Neural cell (in vitro differentiated cells): Measurements from ENCODE around the gene MRGPRD. TPM values are rescaled to one million over a fixed set of nuclear protein-coding genes. Genes with fewer than 3 reads are reported as not detected.
"Not testable (repeated sequence)": the region's sequence is repeated elsewhere in the genome, so short reads cannot be mapped to it uniquely, and the experiment has no call there.

Experiments used
- H2AFZ ChIP-seq: fragments of 200-600, 300-800 bp; sonication (generic), shearing (Covaris generic); 2 replicates; pipeline ENCODE4 v1.6.0; 2014; ENCODE audit warnings: low read depth, mild to moderate bottlenecking, antibody characterized with exemption, low read length, moderate library complexity
- H3F3A ChIP-seq: fragments of 200-600 bp; shearing (Covaris generic); 2 replicates; pipeline ENCODE4 v1.6.1; 2016; ENCODE audit warnings: mild to moderate bottlenecking, moderate library complexity, mixed read lengths, antibody characterized with exemption, low read length; ENCODE audit not compliant: insufficient read depth, poor library complexity, severe bottlenecking
- H3K27ac ChIP-seq: fragments of 200-600, 300-800 bp; sonication (generic), shearing (Covaris generic); 2 replicates; pipeline ENCODE4 v1.5.1; 2014; ENCODE audit warnings: mild to moderate bottlenecking, low read length, moderate library complexity
- H3K27me3 ChIP-seq: fragments of 300-800, 200-600 bp; sonication (generic), shearing (Covaris generic); 2 replicates; pipeline ENCODE4 v1.6.0; 2014; ENCODE audit warnings: mild to moderate bottlenecking, low read depth, low read length, moderate library complexity; ENCODE audit not compliant: insufficient read depth
- H3K36me3 ChIP-seq: fragments of 300-800, 200-600 bp; sonication (generic), shearing (Covaris generic); 2 replicates; pipeline ENCODE4 v1.5.1; 2014; ENCODE audit warnings: mild to moderate bottlenecking, antibody characterized with exemption, low read length, moderate library complexity; ENCODE audit not compliant: insufficient read depth
- H3K4me2 ChIP-seq: fragments of 300-800, 200-600 bp; sonication (generic), shearing (Covaris generic); 2 replicates; pipeline ENCODE4 v1.6.0; 2014; ENCODE audit warnings: mild to moderate bottlenecking, low read length
- H3K4me3 ChIP-seq: fragments of 300-800, 200-600 bp; sonication (generic), shearing (Covaris generic); 2 replicates; pipeline ENCODE4 v1.5.1; 2014; ENCODE audit warnings: mild to moderate bottlenecking, low read length, moderate library complexity
- H3K79me2 ChIP-seq: fragments of 200-600 bp; shearing (Covaris generic); replicated peaks from 2 replicates; pipeline ENCODE4 v1.6.0; 2014; ENCODE audit warnings: mild to moderate bottlenecking, low read length, moderate library complexity; ENCODE audit not compliant: insufficient read depth
- H3K9ac ChIP-seq: fragments of 300-800, 200-600 bp; sonication (generic), shearing (Covaris generic); 2 replicates; pipeline ENCODE4 v1.6.1; 2016; ENCODE audit warnings: mild to moderate bottlenecking, low read length, mixed read lengths
- H3K9me2 ChIP-seq: fragments of 200-600 bp; shearing (Covaris generic); 2 replicates; pipeline ENCODE4 v1.6.1; 2016; ENCODE audit warnings: mild to moderate bottlenecking, low read length, mixed read lengths; ENCODE audit not compliant: insufficient read depth
- H3K9me3 ChIP-seq: fragments of 200-600, 300-800 bp; sonication (generic), shearing (Covaris generic); 2 replicates; pipeline ENCODE4 v1.6.1; 2016; ENCODE audit warnings: mild to moderate bottlenecking, mixed run types, low read length, moderate library complexity, mixed read lengths
- H4K20me1 ChIP-seq: fragments of 200-600 bp; shearing (Covaris generic); 2 replicates; pipeline ENCODE4 v1.6.1; 2016; ENCODE audit warnings: mild to moderate bottlenecking, mixed run types; ENCODE audit not compliant: insufficient read depth
- CTCF ChIP-seq: fragments of 450-650 bp; IDR thresholded peaks from 2 replicates; pipeline ENCODE4 v1.5.1; 2014; ENCODE audit warnings: antibody characterized with exemption, mild to moderate bottlenecking, moderate library complexity; ENCODE audit not compliant: poor library complexity, severe bottlenecking
- EP300 ChIP-seq: fragments of 450-650 bp; conservative IDR thresholded peaks from 2 replicates; pipeline ENCODE4 v1.6.1; 2014; ENCODE audit warnings: antibody characterized with exemption, mild to moderate bottlenecking, moderate library complexity; ENCODE audit not compliant: poor library complexity, severe bottlenecking
- EZH2 ChIP-seq: fragments of 200-600, 300-800 bp; shearing (Covaris generic), sonication (generic); IDR thresholded peaks from 2 replicates; pipeline ENCODE4 v1.6.1; 2014; ENCODE audit warnings: antibody characterized with exemption, low read length, borderline replicate concordance, mild to moderate bottlenecking; ENCODE audit not compliant: insufficient read depth, poor library complexity, severe bottlenecking
- MXI1 ChIP-seq: fragments of 450-650 bp; conservative IDR thresholded peaks from 2 replicates; pipeline ENCODE4 v1.6.1; 2014; ENCODE audit warnings: antibody characterized with exemption, mild to moderate bottlenecking; ENCODE audit not compliant: poor library complexity, severe bottlenecking
- POLR2AphosphoS5 ChIP-seq: IDR thresholded peaks from 2 replicates; pipeline ENCODE4 v1.6.1; 2012
- RAD21 ChIP-seq: fragments of 450-650 bp; conservative IDR thresholded peaks from 2 replicates; pipeline ENCODE4 v1.6.1; 2014; ENCODE audit warnings: antibody characterized with exemption, mild to moderate bottlenecking, moderate library complexity
- REST ChIP-seq: IDR thresholded peaks from 2 replicates; pipeline ENCODE4 v1.6.1; 2012; ENCODE audit warnings: borderline replicate concordance
- SMC3 ChIP-seq: fragments of 450-650 bp; conservative IDR thresholded peaks from 2 replicates; pipeline ENCODE4 v1.6.1; 2014; ENCODE audit warnings: antibody characterized with exemption, mild to moderate bottlenecking, moderate library complexity; ENCODE audit not compliant: poor library complexity
- TAF1 ChIP-seq: IDR thresholded peaks from 2 replicates; pipeline ENCODE4 v1.6.1; 2012; ENCODE audit warnings: low read depth
- polyA plus RNA-seq: library from polyadenylated mRNA; depleted of rRNA; stranded (reverse); fragments of >200 nt; gene quantifications from 2 replicates; pipeline ENCODE4 v1.2.3, GENCODE V29; 2014

MRGPRD gene
- polyA plus RNA-seq, 1 donor from 2014 or later = not detected

DNA sequence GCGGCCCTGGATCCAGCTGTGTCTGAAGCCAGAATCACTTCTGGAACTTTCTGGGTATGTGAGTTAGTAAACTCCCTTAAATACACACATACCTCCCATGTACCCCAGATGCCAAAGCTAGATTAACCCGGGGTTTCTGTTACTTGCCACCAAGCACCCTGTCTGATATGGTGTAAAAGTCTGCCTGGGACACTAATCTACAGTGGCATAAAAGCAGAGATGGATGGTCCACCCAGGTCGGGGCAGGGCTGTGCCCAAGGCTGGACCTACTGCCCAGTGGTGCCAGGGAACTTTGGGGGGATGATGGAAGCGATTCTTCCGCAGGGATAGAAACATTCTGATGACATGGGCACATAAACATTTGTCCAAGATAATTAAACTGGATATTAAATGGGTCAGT is 19.6 kb upstream of the MRGPRD start:
- Histone ChIP-seq H2AFZ (no peak overlapping the region), H3K9me3 (no peaks in the 10 kb centered on the region), H3K4me3 (no peak overlapping the region), H4K20me1 (no peaks in the 10 kb centered on the region), H3K27me3 (no peaks in the 10 kb centered on the region), H3F3A (no peaks in the 10 kb centered on the region), H3K4me2 (no peak overlapping the region), H3K9ac (no peak overlapping the region), H3K36me3 (no peaks in the 10 kb centered on the region), H3K9me2 (no peaks in the 10 kb centered on the region), H3K79me2 (no peaks in the 10 kb centered on the region), H3K27ac (no peak overlapping the region)
- TF ChIP-seq RAD21 = no peak
- TF ChIP-seq EZH2 = no peak
- TF ChIP-seq TAF1 = no peak
- TF ChIP-seq POLR2AphosphoS5 = no peak
- no peak for TF ChIP-seq MXI1
- TF ChIP-seq SMC3 = no peak
- no peak for TF ChIP-seq REST
- TF ChIP-seq CTCF = no peak
- TF ChIP-seq EP300 = no peak

DNA sequence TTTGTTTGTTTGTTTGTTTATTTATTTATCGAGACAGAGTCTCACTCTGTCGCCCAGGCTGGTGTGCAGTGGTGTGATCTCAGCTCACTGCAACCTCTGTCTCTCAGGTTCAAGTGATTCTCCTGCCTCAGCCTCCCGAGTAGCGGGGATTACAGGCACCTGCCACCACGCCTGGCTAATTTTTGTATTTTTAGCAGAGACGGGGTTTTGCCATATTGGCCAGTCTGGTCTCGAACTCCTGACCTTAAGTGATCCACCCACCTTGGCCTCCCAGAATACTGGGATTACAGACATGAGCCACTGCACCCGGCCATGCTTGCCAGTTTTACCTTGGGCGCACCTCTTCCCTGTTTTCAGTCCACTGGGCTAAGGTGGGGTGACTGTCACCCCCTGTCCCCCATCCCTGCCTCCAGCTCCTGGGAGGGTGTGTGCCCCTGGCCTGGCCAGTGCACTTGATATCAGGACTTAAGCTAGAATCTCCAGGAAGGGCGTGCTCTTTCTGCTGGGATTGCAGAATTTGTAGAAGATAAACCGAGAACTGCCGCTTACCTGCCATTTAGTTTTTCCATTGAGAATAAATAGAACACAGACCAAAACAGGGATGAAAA is 19.1 kb upstream of the MRGPRD start:
- not testable (repeated sequence) for H4K20me1 ChIP-seq, H3K9me2 ChIP-seq, H3K36me3 ChIP-seq, H3K27me3 ChIP-seq, H3K27ac ChIP-seq, H3K9ac ChIP-seq, H3K79me2 ChIP-seq, H3K4me2 ChIP-seq, H3F3A ChIP-seq, H3K9me3 ChIP-seq, H3K4me3 ChIP-seq, H2AFZ ChIP-seq
